Tibial artery (tissue), 4 donors: Measurements from ENCODE around the gene ADARB1.

ENCODE experiments used
- DNase-seq, 2 donors: peaks; one replicate each; pipeline ENCODE4 v3.0.0-alpha.2; 2019
- H3K27ac ChIP-seq, 2 donors: fragments of 200-600 bp; sonication (generic) in 1 of 2; 1 replicate in 1 of 2; 2 replicates in 1 of 2; pipeline ENCODE4 v1.5.1; 2018 to 2019; ENCODE audit warnings: mild to moderate bottlenecking in 1 of 2
- H3K27me3 ChIP-seq, 2 donors: fragments of 200-600 bp; sonication (generic) in 1 of 2; one replicate each; pipeline versions ENCODE4 v1.5.1 to v1.6.0; 2016 to 2019
- H3K36me3 ChIP-seq, 3 donors: fragments of 200-600 bp; sonication (generic) in 2 of 3; one replicate each; pipeline ENCODE4 v1.5.1; 2016 to 2019; ENCODE audit warnings: mild to moderate bottlenecking in 2 of 3
- H3K4me1 ChIP-seq, 4 donors: fragments of 200-600 bp; sonication (generic) in 2 of 4; 1 replicate in 3 of 4; 2 replicates in 1 of 4; pipeline ENCODE4 v1.5.1; 2016 to 2019
- H3K4me3 ChIP-seq, 2 donors: fragments of 200-600 bp; sonication (generic) in 1 of 2; 1 replicate in 1 of 2; 2 replicates in 1 of 2; pipeline ENCODE4 v1.5.1; 2018 to 2019; ENCODE audit warnings: mild to moderate bottlenecking in 2 of 2
- H3K9me3 ChIP-seq, 3 donors: fragments of 200-600 bp; sonication (generic) in 1 of 3; one replicate each; pipeline ENCODE4 v1.5.1; 2016 to 2019
- intact Hi-C: fragments of 100-400 bp; cut with DNase I; formaldehyde crosslinking; loops from one replicate; pipeline ENCODE4 v1.15.0; 2023; ENCODE audit warnings: low total_unique reads
- TF ChIP-seq, protein P1 (sequence below), 2 experiments: fragments of 200-600 bp in 1 of 2; fragments of 450-650 bp in 1 of 2; IDR thresholded peaks; one replicate each; pipeline ENCODE4 v1.5.1; 2017 to 2019; ENCODE audit warnings: antibody characterized with exemption in 2 of 2, mild to moderate bottlenecking in 1 of 2, moderate library complexity in 1 of 2

ADARB1 gene

DNA sequence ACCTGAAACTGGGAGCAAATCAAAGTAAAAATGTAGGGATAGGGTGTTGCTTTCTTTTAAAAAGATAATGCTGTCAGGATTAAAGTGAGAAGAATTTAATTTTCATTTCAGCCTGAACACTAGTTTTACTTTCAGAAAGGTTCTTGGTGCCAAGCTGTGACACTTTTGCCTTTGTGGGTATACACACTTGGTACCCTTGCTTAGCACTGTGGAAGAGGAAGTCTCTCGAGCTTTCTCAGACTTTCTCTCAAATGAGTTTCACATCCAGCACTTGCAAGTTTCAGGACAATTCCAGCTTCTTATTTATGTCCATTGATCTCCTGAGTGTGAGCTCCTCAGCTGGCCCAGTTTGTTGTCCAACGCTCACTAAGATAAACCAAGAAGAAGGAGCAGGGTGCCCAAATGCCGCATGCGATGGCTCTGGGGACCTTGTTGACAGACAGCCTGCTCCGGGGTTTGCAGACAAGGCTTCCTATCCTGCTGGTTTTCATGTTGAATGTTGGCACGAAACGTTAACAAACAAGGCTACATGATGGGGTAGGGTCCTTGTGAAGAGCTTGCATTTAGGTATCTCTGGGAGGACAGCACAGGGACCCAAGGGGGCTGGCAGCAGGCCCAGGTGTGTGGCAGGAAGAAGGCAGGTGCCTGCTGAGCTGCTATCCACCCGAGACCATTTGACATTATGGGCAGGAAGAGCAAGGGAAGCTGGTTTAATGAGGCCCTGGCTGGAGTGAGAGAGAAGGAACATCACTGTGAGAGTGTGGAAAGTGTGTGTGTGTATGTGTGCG lies 133.7 kb downstream of the ADARB1 start:
- Histone ChIP-seq H3K9me3 (no peaks in the 10 kb centered on the region), H3K27ac (peak overlapping the region; percentile 63 to 77), H3K4me1 (peaks cover 0 to 32% (median 9%) of the 10 kb centered on the region in 4 donors), H3K36me3 (peaks cover 67 to 81% (median 73%) of the 10 kb centered on the region in 3 donors), H3K27me3 (no peaks in the 10 kb centered on the region), H3K4me3 (no peak overlapping the region)
- no peak for DNase-seq
- intact Hi-C loops = no loop called here
- TF ChIP-seq, protein P1, sequence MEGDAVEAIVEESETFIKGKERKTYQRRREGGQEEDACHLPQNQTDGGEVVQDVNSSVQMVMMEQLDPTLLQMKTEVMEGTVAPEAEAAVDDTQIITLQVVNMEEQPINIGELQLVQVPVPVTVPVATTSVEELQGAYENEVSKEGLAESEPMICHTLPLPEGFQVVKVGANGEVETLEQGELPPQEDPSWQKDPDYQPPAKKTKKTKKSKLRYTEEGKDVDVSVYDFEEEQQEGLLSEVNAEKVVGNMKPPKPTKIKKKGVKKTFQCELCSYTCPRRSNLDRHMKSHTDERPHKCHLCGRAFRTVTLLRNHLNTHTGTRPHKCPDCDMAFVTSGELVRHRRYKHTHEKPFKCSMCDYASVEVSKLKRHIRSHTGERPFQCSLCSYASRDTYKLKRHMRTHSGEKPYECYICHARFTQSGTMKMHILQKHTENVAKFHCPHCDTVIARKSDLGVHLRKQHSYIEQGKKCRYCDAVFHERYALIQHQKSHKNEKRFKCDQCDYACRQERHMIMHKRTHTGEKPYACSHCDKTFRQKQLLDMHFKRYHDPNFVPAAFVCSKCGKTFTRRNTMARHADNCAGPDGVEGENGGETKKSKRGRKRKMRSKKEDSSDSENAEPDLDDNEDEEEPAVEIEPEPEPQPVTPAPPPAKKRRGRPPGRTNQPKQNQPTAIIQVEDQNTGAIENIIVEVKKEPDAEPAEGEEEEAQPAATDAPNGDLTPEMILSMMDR (IDR thresholded peaks at IDR 0.05) = no peak

DNA sequence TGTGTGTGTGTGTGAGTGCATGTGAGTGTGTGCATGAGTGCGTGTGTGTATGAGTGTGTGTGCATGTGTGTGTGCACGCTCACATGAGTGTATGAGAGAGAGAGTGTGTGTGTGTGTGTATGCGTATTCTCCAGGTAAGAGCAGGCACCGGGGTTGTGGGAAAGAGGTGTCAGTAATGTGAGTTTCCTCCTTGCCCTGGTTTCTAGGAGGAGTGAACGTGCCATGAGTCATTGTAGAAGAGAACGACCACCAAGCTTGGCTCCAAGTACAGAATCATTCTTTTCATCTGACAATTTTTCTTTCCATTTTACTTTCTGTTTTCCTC lies 134.2 kb downstream of the ADARB1 start:
- no peaks in the 10 kb centered on the region for H3K9me3 ChIP-seq

DNA sequence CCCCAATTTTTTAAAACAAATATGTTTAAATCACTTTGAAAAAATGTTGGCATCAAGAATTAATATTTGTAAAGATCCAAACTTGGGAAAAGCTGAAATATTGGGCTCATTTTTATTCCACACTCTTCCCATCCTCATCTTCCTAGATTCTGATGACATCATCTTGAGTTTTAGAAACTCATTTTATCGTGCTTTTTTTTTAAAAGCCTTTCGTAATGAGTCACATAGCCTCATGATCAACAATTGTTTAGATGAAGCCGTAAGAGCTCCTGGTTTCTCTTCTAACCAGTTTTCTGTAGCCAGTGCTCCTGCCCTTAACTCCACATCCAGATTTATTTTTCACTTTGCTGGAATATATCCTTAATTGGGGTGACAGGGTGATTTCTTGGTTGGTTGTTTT lies 134.7 kb downstream of the ADARB1 start:
- Histone ChIP-seq H3K36me3 (peaks cover 58 to 73% (median 68%) of the 10 kb centered on the region in 3 donors), H3K9me3 (no peaks in the 10 kb centered on the region), H3K27ac (peak overlapping the region; percentile 63 to 77), H3K27me3 (no peaks in the 10 kb centered on the region), H3K4me3 (no peak overlapping the region), H3K4me1 (peaks cover 0 to 32% (median 9%) of the 10 kb centered on the region in 4 donors)
- intact Hi-C loops = no loop called here
- TF ChIP-seq, protein P1 (IDR thresholded peaks at IDR 0.05) = no peak
- no peak for DNase-seq

More for the DNA sequence above, 134.2 kb downstream of the ADARB1 start:
- peaks cover 62 to 75% (median 71%) of the 10 kb centered on the region in 3 donors for H3K36me3 ChIP-seq
- peaks cover 0 to 32% (median 9%) of the 10 kb centered on the region in 4 donors for H3K4me1 ChIP-seq
- no peak for DNase-seq
- H3K4me3 ChIP-seq = no peak overlapping the region
- H3K27ac ChIP-seq = peak overlapping the region; percentile 63 to 77
- intact Hi-C loops = no loop called here
- TF ChIP-seq, protein P1 (IDR thresholded peaks at IDR 0.05) = no peak
- no peaks in the 10 kb centered on the region for H3K27me3 ChIP-seq

DNA sequence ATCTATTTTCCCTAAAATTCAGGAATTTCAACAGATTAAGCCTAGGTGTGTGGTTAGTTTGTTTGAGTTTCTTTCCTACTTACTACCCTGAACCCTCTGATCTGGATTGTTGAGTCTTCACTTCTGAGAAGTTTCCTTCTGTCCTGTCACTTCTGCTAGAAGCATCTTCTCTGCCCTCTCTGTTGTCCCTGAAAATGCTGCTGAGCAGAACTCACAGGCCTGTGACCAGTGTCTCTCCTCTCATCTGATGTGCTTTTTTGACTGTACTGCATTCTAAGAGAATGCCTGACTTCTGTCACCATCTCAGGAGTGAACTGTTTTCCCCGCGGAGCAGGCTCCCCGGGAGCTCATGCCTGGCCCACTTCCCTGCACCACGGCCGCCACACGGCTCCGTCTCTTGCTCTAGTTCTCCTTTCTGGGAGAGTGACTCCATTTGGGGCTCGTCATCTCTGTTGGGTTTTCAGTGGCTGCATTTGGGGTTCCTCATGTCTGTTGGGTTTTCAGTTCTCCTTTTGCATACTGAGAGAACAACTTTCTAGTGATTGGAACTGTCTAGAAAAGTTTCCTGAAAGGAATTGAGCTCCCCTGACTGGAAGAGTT lies 135.4 kb downstream of the ADARB1 start:
- no peaks in the 10 kb centered on the region for H3K9me3 ChIP-seq
- peak overlapping the region; percentile 63 to 77 for H3K27ac ChIP-seq
- intact Hi-C loops = no loop called here
- DNase-seq = no peak
- H3K36me3 ChIP-seq = peaks cover 50 to 69% (median 61%) of the 10 kb centered on the region in 3 donors
- TF ChIP-seq, protein P1 (IDR thresholded peaks at IDR 0.05) = no peak
- no peaks in the 10 kb centered on the region for H3K27me3 ChIP-seq
- no peak overlapping the region for H3K4me3 ChIP-seq
- peaks cover 0 to 32% (median 9%) of the 10 kb centered on the region in 4 donors for H3K4me1 ChIP-seq

DNA sequence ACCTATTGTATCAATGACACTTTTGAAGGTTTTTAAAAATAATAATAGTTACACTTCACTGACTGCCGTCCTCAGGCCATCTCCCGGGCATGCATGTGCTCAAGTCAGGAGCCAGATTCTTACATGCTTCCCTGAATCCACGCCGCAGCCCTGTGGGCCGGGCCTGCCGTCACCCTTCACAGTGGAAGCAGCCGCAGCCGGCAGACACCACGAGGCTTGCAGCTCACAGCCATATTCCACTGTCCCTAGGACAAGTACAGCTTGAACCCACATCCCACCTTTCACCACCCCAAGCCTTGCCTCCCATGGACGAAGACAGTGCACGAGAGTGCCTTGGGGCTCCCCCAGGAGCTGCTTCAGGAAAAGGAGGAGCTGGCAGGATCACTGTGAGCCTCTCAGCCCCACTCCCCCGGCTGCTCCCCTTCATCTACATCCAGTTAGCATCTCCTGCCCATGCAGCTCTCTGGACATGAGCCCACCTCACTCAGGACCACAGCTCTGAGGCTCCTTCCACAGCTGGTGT lies 136.1 kb downstream of the ADARB1 start:
- peaks cover 46 to 61% (median 61%) of the 10 kb centered on the region in 3 donors for H3K36me3 ChIP-seq
- peak overlapping the region; percentile 29 to 30 for H3K27ac ChIP-seq
- intact Hi-C loops = no loop called here
- TF ChIP-seq, protein P1 (IDR thresholded peaks at IDR 0.05) = no peak
- no peak overlapping the region for H3K4me3 ChIP-seq
- H3K27me3 ChIP-seq = no peaks in the 10 kb centered on the region
- DNase-seq = no peak
- no peaks in the 10 kb centered on the region for H3K9me3 ChIP-seq
- H3K4me1 ChIP-seq = peaks cover 0 to 32% (median 9%) of the 10 kb centered on the region in 4 donors
